ENCODE results near the gene TYR. TPM values are rescaled to one million over a fixed set of nuclear protein-coding genes. Genes with fewer than 3 reads are reported as not detected.
"Not testable (repeated sequence)": the region's sequence is repeated elsewhere in the genome, so short reads cannot be mapped to it uniquely, and the experiment has no call there.

Gene TYR
- total RNA-seq, 1 experiment from 2014 or later = not detected

- H3F3A ChIP-seq (ENCODE audit: insufficient read depth, low read depth); H3K36me3 ChIP-seq (ENCODE audit: low read depth); H3K27ac ChIP-seq; H3K9me3 ChIP-seq (ENCODE audit: insufficient read depth, low read depth); POLR2A ChIA-PET (ENCODE audit: unreplicated experiment); H3K9me2 ChIP-seq (ENCODE audit: insufficient read depth); BruUV-seq (replicated peaks); H3K4me1 ChIP-seq (replicated peaks; ENCODE audit: insufficient read depth); H3K4me3 ChIP-seq; CTCF ChIA-PET; DNase-seq; H3K4me2 ChIP-seq; H4K20me1 ChIP-seq (ENCODE audit: insufficient read depth); H2AFZ ChIP-seq; H3K79me2 ChIP-seq (ENCODE audit: low read depth); H3K27me3 ChIP-seq (ENCODE audit: insufficient read depth, low read depth); intact Hi-C loops (cut with micrococcal nuclease; ENCODE audit: unreplicated experiment): not testable (repeated sequence)
These were observed 162.8 kb downstream of the TYR start for GRCh38 chr11:89340450-89340849.

DNA sequence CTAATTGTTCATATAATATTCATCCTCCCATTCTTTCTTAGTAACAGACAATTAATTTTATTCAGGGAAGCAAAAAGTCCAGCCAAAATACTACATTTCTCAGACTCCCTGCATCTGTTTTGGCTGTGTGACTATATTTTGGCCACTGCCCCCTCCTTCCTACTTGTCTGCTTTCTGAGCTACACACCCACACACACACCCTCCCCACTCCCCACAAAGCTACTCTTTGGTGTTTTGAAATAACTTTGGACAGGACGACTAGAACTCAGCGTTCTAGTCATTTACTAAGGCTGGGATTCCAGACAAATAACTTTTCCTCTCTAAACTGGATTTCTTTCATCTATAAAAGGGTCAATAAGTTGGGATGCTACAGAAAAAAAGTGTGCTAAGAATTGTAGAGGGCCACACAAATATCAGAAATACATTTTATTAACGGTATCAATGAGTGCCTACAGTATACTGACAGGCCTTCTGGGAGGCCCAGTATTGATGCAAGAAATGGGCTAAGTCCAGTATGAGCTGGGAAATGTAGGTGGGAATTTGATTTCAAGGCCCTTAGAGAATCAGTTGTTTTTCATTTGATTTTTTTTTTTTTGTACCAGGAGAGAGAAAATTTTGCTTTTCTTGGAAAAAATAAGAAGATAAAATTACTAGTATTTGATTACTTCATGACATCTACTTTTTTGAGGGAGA, 165.4 kb downstream of the TYR start:
- DNase-seq; H3K9me3 ChIP-seq (ENCODE audit: insufficient read depth, low read depth); CTCF ChIA-PET; H4K20me1 ChIP-seq (ENCODE audit: insufficient read depth); H3K4me3 ChIP-seq; H3K9me2 ChIP-seq (ENCODE audit: insufficient read depth); H2AFZ ChIP-seq; H3K27me3 ChIP-seq (ENCODE audit: insufficient read depth, low read depth); intact Hi-C loops (cut with micrococcal nuclease; ENCODE audit: unreplicated experiment); H3K4me2 ChIP-seq; POLR2A ChIA-PET (ENCODE audit: unreplicated experiment); BruUV-seq (replicated peaks); H3K79me2 ChIP-seq (ENCODE audit: low read depth); H3K4me1 ChIP-seq (replicated peaks; ENCODE audit: insufficient read depth); H3K36me3 ChIP-seq (ENCODE audit: low read depth); H3K27ac ChIP-seq; H3F3A ChIP-seq (ENCODE audit: insufficient read depth, low read depth): not testable (repeated sequence)

Other genes starting within 250 kb of the TYR start
- 0.05 TPM in 1 of 2 replicates, not detected in the other for gene GRM5, start 111.9 kb upstream of the TYR start, total RNA-seq (2021)

Data from PC-9 (cell line).